Naive B cell (primary cell): ENCODE results near the gene HSP90AB1. TPM values are rescaled to one million over a fixed set of nuclear protein-coding genes. Genes with fewer than 3 reads are reported as not detected.
A peak's percentile ranks its signal among the peaks of the same experiment; 100 is the strongest.
"Not testable (repeated sequence)": the region's sequence is repeated elsewhere in the genome, so short reads cannot be mapped to it uniquely, and the experiment has no call there.

Experiments used
- ATAC-seq, 2 donors: fragments of 150-1000 bp; cut with Tn5 transposase; 2 replicates each; pipeline ENCODE4 v1.10.0; 2021; ENCODE audit warnings: low read depth in 2 of 2, mild to moderate bottlenecking in 2 of 2, moderate library complexity in 2 of 2
- DNase-seq: peaks from one replicate; pipeline ENCODE4 v3.0.0; 2022
- H3K27ac Mint-ChIP-seq, 6 donors: one replicate each; pipeline ENCODE4 v1.8.0; 2020 to 2022; ENCODE audit warnings: mild to moderate bottlenecking in 6 of 6, mixed read lengths in 6 of 6, moderate library complexity in 5 of 6, inconsistent platforms in 2 of 6
- H3K27me3 Mint-ChIP-seq, 3 donors: one replicate each; pipeline ENCODE4 v1.8.0; 2021 to 2022; ENCODE audit warnings: mixed read lengths in 3 of 3, mild to moderate bottlenecking in 1 of 3
- H3K36me3 Mint-ChIP-seq, 2 donors: one replicate each; pipeline ENCODE4 v1.8.0; 2020 to 2022; ENCODE audit warnings: mixed read lengths in 2 of 2, inconsistent platforms in 1 of 2, mild to moderate bottlenecking in 1 of 2
- H3K4me1 Mint-ChIP-seq, 3 donors: one replicate each; pipeline ENCODE4 v1.8.0; 2020 to 2022; ENCODE audit warnings: mixed read lengths in 3 of 3, inconsistent platforms in 1 of 3, mild to moderate bottlenecking in 1 of 3, moderate library complexity in 1 of 3
- H3K4me3 Mint-ChIP-seq, 8 donors: one replicate each; pipeline ENCODE4 v1.8.0; 2020 to 2022; ENCODE audit warnings: mild to moderate bottlenecking in 8 of 8, mixed read lengths in 8 of 8, moderate library complexity in 8 of 8, inconsistent platforms in 2 of 8
- H3K9me3 Mint-ChIP-seq, 7 donors: one replicate each; pipeline ENCODE4 v1.8.0; 2020 to 2022; ENCODE audit warnings: mixed read lengths in 7 of 7, mild to moderate bottlenecking in 5 of 7, inconsistent platforms in 2 of 7, moderate library complexity in 1 of 7
- polyA plus RNA-seq, 6 donors: library from polyadenylated mRNA; unstranded; fragments of 300-500 nt; fragmentation: Illumina TruSeq; gene quantifications; one replicate each; pipeline ENCODE4 v1.2.3, GENCODE V29; 2021; ENCODE audit warnings: low read depth in 6 of 6

Gene HSP90AB1
- polyA plus RNA-seq, 6 donors from 2014 or later, result 420 to 486 (median 447) TPM

DNA sequence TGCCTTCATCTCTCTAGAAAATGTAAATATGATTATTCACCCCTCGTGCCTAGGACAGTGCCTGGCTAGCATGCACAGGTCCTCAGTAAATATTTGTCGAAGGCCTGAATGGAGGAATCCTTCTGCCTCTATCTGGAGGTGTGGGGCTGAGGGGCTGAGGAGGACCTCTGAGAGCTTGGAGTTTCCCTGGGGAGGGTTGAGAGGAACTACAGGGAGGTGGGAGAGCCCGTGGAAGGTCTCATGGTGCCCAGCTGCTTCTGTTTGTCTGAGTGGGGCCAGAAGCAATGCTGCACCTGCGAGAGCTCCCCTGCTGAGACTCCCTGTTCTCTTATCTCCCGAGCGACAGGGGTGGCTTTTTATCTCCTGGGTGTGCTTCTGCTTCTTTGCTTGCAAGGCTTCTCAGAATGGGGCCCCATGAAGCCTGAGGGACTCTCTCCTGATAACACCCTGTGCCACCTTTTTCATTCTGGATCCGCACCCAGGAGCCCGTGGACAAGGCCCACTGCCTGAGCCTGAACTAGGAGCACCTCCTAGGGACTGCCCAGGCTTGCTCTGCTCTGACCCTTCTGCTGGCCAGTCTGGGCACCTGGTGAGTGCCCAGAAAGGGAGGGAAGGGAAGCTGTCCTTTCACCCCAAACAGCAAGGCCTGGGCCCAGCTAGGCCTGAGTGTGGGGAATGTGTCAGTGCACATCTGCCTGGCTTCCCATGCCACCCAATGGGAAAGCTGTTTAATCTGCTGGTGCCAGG is 21.1 kb upstream of the HSP90AB1 start:
- Mint-ChIP-seq H3K27ac (peak overlapping the region in 1 of 6 donors; percentile 56), H3K27me3 (peaks cover 0 to 13% (median 0%) of the 10 kb centered on the region in 3 donors), H3K4me1 (peaks cover 25 to 29% (median 28%) of the 10 kb centered on the region in 3 donors), H3K36me3 (no peaks in the 10 kb centered on the region), H3K4me3 (peak overlapping the region in 2 of 8 donors; percentile 9 to 87), H3K9me3 (no peaks in the 10 kb centered on the region)
- ATAC-seq, result no peak
- DNase-seq, result no peak

DNA sequence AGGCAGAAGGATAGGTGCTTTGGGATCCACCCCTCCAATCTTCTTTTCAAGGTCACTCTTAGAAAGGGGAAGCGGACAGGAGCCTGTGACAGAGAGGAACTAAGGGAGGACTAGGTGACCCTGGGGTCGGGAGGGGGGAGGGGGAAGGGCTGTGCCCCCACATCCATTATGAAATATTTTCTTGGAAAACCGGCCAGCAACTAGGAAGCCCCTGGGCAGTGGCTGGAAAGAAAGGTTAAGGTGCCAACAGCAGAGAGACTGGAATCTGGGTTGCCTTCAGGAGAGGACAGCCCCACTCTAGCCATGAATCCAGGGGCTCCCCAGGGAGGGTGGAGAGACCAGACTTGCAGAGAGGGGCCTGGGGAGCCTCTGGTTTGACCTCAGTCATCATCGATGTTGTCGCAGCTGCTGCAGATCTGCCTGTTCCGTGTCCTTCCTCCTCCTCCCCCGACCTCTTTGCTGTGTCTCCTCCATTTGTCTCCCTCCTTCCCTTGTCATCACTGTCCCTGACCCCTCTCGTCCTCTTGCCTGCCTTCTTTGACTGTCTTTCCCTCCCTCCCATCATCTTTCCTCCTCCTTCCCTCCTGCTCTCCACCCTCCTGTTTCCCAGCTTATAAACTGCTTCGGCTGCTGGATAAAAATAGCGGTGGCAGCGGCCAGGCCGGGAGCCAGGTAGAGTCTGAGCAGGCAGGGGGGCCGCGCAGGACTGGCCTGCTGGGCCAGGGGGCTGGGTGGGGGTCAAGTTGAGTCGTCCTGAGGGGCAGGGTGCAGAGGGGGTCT is 20.3 kb upstream of the HSP90AB1 start:
- DNase-seq, result no peak
- no peaks in the 10 kb centered on the region for H3K9me3 Mint-ChIP-seq
- H3K27me3 Mint-ChIP-seq, result peaks cover 0 to 13% (median 0%) of the 10 kb centered on the region in 3 donors

GRCh38 chr6:44227148-44227793 is 19.6 kb upstream of the HSP90AB1 start:
- Mint-ChIP-seq H3K36me3 (no peaks in the 10 kb centered on the region), H3K4me1 (peaks cover 16 to 19% (median 18%) of the 10 kb centered on the region in 3 donors), H3K4me3 (peak overlapping the region in 1 of 8 donors; percentile 45), H3K27ac (no peak overlapping the region), H3K9me3 (no peaks in the 10 kb centered on the region), H3K27me3 (peaks cover 0 to 13% (median 0%) of the 10 kb centered on the region in 3 donors)
- no peak for ATAC-seq
- DNase-seq, result no peak

More for the DNA sequence above, 20.3 kb upstream of the HSP90AB1 start:
- no peaks in the 10 kb centered on the region for H3K36me3 Mint-ChIP-seq
- H3K4me3 Mint-ChIP-seq, result no peak overlapping the region
- no peak overlapping the region for H3K27ac Mint-ChIP-seq
- H3K4me1 Mint-ChIP-seq, result peaks cover 19 to 23% (median 22%) of the 10 kb centered on the region in 3 donors
- no peak for ATAC-seq

DNA sequence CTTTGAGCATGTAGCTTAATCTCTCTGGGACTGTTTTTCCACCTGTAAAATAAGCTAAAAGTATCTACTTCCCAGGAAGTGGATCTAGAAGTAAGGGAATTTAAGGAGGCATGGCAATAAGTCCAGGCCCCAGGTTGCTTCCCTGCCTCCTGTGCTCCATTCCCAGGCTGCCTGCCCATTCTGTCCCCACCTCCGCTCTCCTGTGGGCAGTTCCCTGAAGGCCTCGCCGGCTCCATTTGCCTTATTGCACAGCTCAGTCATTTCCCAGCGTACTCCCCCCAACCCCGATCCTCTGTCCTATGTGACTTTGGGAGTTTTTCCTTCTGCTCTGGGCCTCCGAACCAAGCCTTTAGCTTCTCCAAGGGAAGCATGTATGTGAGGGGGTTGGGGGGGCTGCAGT is 18.9 kb upstream of the HSP90AB1 start:
- no peaks in the 10 kb centered on the region for H3K36me3 Mint-ChIP-seq
- no peak overlapping the region for H3K4me3 Mint-ChIP-seq
- peaks cover 0 to 9% (median 0%) of the 10 kb centered on the region in 3 donors for H3K27me3 Mint-ChIP-seq
- ATAC-seq (no peak), DNase-seq (no peak)
- H3K4me1 Mint-ChIP-seq, result peaks cover 10 to 12% (median 12%) of the 10 kb centered on the region in 3 donors
- H3K9me3 Mint-ChIP-seq, result no peaks in the 10 kb centered on the region
- H3K27ac Mint-ChIP-seq, result no peak overlapping the region

DNA sequence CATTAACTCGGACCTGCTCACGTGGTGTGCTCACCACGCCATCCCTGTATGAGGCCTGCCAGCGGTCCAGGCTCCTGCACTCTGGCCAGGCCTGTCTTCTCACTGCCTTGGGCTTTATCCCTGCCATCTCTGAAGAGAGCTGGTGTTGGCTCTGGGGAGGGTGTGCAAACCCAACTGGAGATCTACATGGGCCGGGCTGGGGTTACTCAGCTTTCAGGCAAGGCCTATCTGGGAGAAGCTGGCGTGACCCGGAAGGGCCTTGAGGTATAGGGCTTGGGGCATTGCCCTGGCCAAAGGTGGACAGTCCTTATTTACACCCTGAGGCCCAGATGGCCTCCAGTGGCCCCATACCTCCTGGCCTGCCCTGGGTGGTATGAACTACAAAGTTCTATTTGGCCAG is 18.5 kb upstream of the HSP90AB1 start:
- Mint-ChIP-seq H3K4me3 (no peak overlapping the region), H3K27ac (no peak overlapping the region), H3K36me3 (no peaks in the 10 kb centered on the region), H3K27me3 (peaks cover 0 to 7% (median 0%) of the 10 kb centered on the region in 3 donors), H3K9me3 (no peaks in the 10 kb centered on the region), H3K4me1 (peaks cover 9 to 12% (median 10%) of the 10 kb centered on the region in 3 donors)
- DNase-seq (no peak), ATAC-seq (no peak)

DNA sequence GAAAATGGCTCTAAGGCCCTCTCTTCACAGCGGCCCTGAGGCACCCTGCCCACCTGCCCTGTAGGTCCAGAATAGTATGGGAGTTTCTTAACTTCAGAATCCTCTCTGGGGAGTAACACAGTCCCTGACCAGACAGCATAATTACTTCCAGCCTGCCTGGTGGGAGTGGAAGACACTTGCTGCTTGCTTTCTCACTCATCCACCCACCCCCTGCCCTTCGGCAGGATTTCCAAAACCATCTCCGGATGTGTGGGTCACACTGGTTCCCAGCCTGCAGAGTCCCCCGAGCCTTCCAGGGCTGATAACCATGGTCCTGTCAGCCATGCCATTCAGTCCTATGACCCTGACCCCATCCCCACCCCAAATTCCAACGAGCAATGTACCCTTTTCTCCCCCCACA is 18.1 kb upstream of the HSP90AB1 start:
- Mint-ChIP-seq H3K4me1 (peaks cover 9 to 12% (median 12%) of the 10 kb centered on the region in 3 donors), H3K36me3 (no peaks in the 10 kb centered on the region), H3K4me3 (no peak overlapping the region), H3K27me3 (peaks cover 0 to 7% (median 0%) of the 10 kb centered on the region in 3 donors), H3K27ac (no peak overlapping the region), H3K9me3 (no peaks in the 10 kb centered on the region)
- ATAC-seq (no peak), DNase-seq (no peak)

DNA sequence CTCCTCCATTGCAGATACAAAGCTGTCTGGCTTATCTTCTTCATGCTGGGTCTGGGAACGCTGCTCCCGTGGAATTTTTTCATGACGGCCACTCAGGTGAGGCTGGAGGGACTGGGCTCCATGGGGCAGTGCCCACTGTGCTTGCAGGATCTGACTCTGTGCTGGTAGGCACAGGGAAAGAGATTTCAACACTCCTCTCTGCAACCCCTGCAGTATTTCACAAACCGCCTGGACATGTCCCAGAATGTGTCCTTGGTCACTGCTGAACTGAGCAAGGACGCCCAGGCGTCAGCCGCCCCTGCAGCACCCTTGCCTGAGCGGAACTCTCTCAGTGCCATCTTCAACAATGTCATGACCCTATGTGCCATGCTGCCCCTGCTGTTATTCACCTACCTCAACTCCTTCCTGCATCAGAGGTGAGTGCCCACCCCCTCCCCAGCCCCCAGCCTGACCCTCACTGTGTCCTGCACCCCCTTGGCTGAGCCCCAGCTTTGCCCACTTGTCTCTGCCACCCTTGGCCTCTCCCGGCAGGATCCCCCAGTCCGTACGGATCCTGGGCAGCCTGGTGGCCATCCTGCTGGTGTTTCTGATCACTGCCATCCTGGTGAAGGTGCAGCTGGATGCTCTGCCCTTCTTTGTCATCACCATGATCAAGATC is 17.4 kb upstream of the HSP90AB1 start:
- ATAC-seq (no peak), DNase-seq (no peak)
- no peaks in the 10 kb centered on the region for H3K9me3 Mint-ChIP-seq
- H3K4me3 Mint-ChIP-seq, result no peak overlapping the region
- no peaks in the 10 kb centered on the region for H3K36me3 Mint-ChIP-seq
- peaks cover 0 to 6% (median 0%) of the 10 kb centered on the region in 3 donors for H3K27me3 Mint-ChIP-seq
- H3K4me1 Mint-ChIP-seq, result peaks cover 2 to 6% (median 5%) of the 10 kb centered on the region in 3 donors
- no peak overlapping the region for H3K27ac Mint-ChIP-seq

DNA sequence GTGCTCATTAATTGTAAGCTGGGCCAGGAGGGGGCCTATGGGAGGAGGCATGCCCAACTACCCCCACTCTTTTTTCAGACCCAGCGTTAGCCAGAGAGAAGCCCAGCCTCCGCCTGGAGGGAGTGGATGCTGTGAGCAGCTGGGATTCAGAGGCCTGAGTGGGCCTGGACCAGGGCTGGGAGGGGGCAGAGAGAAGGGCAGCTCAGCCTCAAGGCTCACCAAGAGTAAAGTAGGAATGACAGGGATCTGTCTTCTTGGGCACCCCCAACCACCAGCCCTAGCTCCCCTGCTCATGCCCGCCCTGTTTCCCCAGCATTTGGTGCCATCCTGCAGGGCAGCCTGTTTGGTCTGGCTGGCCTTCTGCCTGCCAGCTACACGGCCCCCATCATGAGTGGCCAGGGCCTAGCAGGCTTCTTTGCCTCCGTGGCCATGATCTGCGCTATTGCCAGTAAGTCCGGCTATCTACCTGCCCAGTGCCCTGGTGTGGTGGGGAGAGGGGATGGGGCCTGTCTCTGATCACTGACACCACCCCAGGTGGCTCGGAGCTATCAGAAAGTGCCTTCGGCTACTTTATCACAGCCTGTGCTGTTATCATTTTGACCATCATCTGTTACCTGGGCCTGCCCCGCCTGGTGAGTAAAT is 16.7 kb upstream of the HSP90AB1 start:
- Mint-ChIP-seq H3K27ac (no peak overlapping the region), H3K4me3 (no peak overlapping the region), H3K4me1 (peaks cover 0 to 4% (median 2%) of the 10 kb centered on the region in 3 donors), H3K36me3 (no peaks in the 10 kb centered on the region), H3K27me3 (no peaks in the 10 kb centered on the region), H3K9me3 (no peaks in the 10 kb centered on the region)
- ATAC-seq (no peak), DNase-seq (no peak)

- ATAC-seq, H3K9me3 Mint-ChIP-seq, H3K36me3 Mint-ChIP-seq, H3K4me1 Mint-ChIP-seq, DNase-seq, H3K27me3 Mint-ChIP-seq, H3K4me3 Mint-ChIP-seq: not testable (repeated sequence)
- peak overlapping the region in 1 of 6 donors; percentile 42 for H3K27ac Mint-ChIP-seq
These were observed 15.5 kb upstream of the HSP90AB1 start for GRCh38 chr6:44231426-44231825.

DNA sequence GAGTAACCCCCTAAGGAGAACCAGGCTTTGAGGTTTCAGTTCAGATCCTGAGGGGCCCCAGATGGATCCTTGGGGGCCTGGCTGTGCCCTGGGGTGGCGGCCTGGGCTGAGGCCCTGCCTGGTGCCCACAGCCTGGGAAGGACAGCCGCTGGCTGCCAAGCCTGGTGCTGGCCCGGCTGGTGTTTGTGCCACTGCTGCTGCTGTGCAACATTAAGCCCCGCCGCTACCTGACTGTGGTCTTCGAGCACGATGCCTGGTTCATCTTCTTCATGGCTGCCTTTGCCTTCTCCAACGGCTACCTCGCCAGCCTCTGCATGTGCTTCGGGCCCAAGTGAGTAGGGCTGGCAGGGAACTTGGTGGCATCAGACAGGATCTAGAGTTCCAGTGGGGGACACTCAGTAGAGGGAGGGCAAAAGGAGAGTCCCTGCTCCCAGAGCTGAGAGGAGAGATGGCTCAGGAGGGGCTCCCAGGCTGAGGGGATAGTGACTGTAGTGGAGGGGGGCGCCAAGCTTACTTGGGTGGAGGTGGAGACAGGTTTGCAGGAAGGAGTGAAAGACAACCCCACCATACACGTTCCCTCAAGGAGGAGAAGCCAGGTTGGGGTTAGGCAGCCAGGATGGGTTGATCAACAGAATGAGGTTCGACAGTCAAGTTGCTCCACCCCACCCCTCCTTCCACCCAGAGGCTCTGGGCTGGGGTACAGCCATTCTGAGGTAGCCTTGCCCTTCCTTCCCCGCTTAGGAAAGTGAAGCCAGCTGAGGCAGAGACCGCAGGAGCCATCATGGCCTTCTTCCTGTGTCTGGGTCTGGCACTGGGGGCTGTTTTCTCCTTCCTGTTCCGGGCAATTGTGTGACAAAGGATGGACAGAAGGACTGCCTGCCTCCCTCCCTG is 14.0 kb upstream of the HSP90AB1 start:
- H3K36me3 Mint-ChIP-seq, result no peaks in the 10 kb centered on the region
- no peaks in the 10 kb centered on the region for H3K9me3 Mint-ChIP-seq
- peak overlapping the region in 1 of 8 donors; percentile 68 for H3K4me3 Mint-ChIP-seq
- peaks cover 8 to 9% (median 9%) of the 10 kb centered on the region in 3 donors for H3K4me1 Mint-ChIP-seq
- ATAC-seq (no peak), DNase-seq (no peak)
- H3K27me3 Mint-ChIP-seq, result no peaks in the 10 kb centered on the region
- H3K27ac Mint-ChIP-seq, result no peak overlapping the region

GRCh38 chr6:44233567-44234100 is 13.3 kb upstream of the HSP90AB1 start:
- Mint-ChIP-seq H3K27me3 (no peaks in the 10 kb centered on the region), H3K4me1 (peaks cover 12 to 15% (median 13%) of the 10 kb centered on the region in 3 donors), H3K27ac (peak overlapping the region in 1 of 6 donors; percentile 42), H3K9me3 (no peaks in the 10 kb centered on the region), H3K36me3 (no peaks in the 10 kb centered on the region), H3K4me3 (peak overlapping the region in 1 of 8 donors; percentile 15)
- no peak for ATAC-seq
- DNase-seq, result no peak
